ENCODE measurements around the gene B4GALT6.

Gene B4GALT6

DNA sequence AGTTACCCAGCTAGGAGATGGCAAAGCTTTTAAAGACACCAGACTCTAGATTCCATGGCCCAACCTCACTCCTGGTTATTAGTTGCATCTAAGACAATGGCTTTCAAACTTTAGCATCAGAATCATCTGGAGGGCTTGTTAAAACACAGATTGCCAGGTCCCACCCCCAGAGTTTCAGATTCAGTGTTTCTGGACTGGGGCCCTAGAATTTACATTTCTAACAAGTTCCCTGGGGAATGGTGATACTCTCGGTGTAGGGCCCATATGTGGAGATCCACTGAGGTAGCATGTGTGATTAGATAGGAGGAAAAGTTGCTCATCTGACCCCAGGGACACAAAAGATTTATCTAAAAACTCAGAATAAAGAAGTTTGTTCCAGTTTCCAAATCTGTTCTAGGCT is 107.2 kb downstream of the B4GALT6 start:
- no peak for DNase-seq (ENCODE audit: low spot score)
- TF ChIP-seq, protein P1, sequence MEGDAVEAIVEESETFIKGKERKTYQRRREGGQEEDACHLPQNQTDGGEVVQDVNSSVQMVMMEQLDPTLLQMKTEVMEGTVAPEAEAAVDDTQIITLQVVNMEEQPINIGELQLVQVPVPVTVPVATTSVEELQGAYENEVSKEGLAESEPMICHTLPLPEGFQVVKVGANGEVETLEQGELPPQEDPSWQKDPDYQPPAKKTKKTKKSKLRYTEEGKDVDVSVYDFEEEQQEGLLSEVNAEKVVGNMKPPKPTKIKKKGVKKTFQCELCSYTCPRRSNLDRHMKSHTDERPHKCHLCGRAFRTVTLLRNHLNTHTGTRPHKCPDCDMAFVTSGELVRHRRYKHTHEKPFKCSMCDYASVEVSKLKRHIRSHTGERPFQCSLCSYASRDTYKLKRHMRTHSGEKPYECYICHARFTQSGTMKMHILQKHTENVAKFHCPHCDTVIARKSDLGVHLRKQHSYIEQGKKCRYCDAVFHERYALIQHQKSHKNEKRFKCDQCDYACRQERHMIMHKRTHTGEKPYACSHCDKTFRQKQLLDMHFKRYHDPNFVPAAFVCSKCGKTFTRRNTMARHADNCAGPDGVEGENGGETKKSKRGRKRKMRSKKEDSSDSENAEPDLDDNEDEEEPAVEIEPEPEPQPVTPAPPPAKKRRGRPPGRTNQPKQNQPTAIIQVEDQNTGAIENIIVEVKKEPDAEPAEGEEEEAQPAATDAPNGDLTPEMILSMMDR (IDR thresholded peaks at IDR 0.05) = no peak
- H3K27ac ChIP-seq = no peak overlapping the region
- H3K4me3 ChIP-seq = no peak overlapping the region

DNA sequence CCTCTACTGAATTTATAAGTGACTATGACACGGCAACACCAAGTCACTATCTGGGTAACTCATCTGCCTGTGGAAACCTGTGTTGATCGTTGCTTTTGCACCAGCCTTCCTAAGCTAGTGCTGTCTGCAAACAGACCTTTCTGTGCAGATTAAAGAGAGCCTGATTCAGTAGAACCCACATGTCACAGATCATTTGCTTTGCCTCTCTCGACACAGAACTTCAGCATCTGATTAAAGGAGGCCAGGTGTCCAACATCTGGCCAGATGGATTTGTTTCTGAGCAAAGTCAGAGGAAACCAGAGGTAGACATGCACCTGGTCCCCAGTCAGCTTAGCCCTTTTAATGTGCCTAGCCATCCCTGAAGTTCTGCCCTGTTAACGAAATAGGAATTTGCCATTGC is 107.7 kb downstream of the B4GALT6 start:
- Histone ChIP-seq H3K4me3 (no peak overlapping the region), H3K27ac (no peak overlapping the region)
- DNase-seq (ENCODE audit: low spot score) = no peak
- TF ChIP-seq, protein P1 (IDR thresholded peaks at IDR 0.05) = no peak

DNA sequence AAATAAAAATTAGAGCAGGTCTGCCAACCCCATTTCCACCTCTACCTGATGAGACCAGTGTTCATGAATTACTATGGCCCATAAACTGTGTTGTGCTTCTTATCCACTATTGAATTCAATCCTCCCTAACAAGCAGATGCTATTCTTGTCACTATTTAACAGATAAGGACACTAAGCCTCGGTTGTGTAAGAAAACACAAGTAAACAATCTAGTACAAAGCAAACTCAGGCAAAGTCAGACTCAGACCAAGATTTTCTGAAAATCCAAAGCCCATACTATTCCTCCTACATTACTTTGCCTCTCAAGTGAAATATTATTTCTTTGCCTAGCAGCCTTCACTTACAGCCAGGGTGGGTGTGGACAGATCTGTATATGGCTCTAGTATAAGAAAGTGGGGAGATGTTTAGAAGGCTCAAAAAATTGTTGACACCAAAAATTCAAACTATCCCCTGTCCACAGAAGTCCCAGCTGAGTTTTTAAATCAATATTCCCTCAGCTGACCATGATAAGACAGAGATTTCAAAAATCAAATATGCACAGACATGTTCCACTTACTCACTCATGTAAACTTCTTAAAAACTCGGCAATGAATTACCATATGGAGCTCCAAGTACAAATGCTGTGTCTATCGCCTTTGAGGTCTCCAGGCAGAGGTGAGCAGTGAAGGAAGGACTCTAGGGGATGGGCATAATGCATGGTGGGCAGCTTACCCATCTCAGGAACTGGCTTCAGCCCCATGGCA is 108.7 kb downstream of the B4GALT6 start:
- TF ChIP-seq, protein P1 (IDR thresholded peaks at IDR 0.05) = no peak
- Histone ChIP-seq H3K4me3 (no peak overlapping the region), H3K27ac (no peak overlapping the region)
- DNase-seq (ENCODE audit: low spot score) = no peak

DNA sequence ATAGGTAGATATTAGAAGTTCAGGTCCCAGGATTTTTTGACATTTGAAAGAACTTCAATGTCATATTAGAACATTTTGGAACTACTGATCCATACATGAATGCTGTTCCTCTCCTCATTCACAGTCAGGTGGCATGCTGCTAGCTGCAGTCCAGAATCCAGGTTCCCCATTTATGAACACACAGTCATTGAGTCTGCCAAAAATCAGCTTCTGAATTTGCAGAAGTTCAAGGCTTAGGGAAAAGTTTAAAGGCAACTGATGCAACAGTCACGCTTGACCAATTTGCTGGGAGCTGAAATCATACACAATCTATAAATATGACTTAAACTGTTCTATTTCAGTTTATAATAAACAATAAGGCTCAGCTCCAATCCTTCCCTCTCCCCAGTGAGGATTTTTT is 110.0 kb downstream of the B4GALT6 start:
- Histone ChIP-seq H3K4me3 (no peak overlapping the region), H3K27ac (no peak overlapping the region)
- TF ChIP-seq, protein P1 (IDR thresholded peaks at IDR 0.05) = no peak
- DNase-seq (ENCODE audit: low spot score) = no peak
